HG02852 (cell line): ENCODE measurements around the gene ANKS1A.

Source experiments
- ATAC-seq: cut with Tn5 transposase; IDR thresholded peaks from one replicate; pipeline ENCODE4 v1.9.1; 2021; ENCODE audit warnings: mild to moderate bottlenecking, moderate library complexity; ENCODE audit not compliant: unreplicated experiment

The ANKS1A gene

GRCh38 chr6:35036059-35036827 lies 147.2 kb downstream of the ANKS1A start:
- no peak for ATAC-seq

- ATAC-seq, result no peak
These were observed 148.0 kb downstream of the ANKS1A start for GRCh38 chr6:35036828-35037663.

GRCh38 chr6:35037664-35038038 lies 148.6 kb downstream of the ANKS1A start:
- ATAC-seq, result no peak

- ATAC-seq, result no peak
These were observed 149.0 kb downstream of the ANKS1A start for GRCh38 chr6:35038076-35038475.

GRCh38 chr6:35040398-35040797 lies 151.3 kb downstream of the ANKS1A start:
- ATAC-seq, result no peak

GRCh38 chr6:35041086-35041861 lies 152.2 kb downstream of the ANKS1A start:
- ATAC-seq, result no peak

GRCh38 chr6:35042031-35042815 lies 153.2 kb downstream of the ANKS1A start:
- ATAC-seq, result no peak

- no peak for ATAC-seq
These were observed 154.5 kb downstream of the ANKS1A start for GRCh38 chr6:35043381-35044130.

- no peak for ATAC-seq
These were observed 155.2 kb downstream of the ANKS1A start for GRCh38 chr6:35044145-35044745.

- ATAC-seq, result no peak
These were observed 155.8 kb downstream of the ANKS1A start for GRCh38 chr6:35044761-35045421.

- no peak for ATAC-seq
These were observed 157.0 kb downstream of the ANKS1A start for GRCh38 chr6:35046103-35046502.

GRCh38 chr6:35046862-35047261 lies 157.8 kb downstream of the ANKS1A start:
- no peak for ATAC-seq

GRCh38 chr6:35047265-35048011 lies 158.4 kb downstream of the ANKS1A start:
- no peak for ATAC-seq

GRCh38 chr6:35048031-35048613 lies 159.1 kb downstream of the ANKS1A start:
- ATAC-seq, result no peak

- ATAC-seq, result no peak
These were observed 159.6 kb downstream of the ANKS1A start for GRCh38 chr6:35048631-35049083.

GRCh38 chr6:35049156-35049735 lies 160.2 kb downstream of the ANKS1A start:
- ATAC-seq, result no peak
